22Rv1 (cell line): ENCODE data around the gene S100P.

Experiments used
- CTCF ChIP-seq: fragments of 450-650 bp; IDR thresholded peaks from 2 replicates; pipeline ENCODE4 v1.5.1; 2017; ENCODE audit warnings: mild to moderate bottlenecking
- ZFX ChIP-seq: fragments of 450-650 bp; IDR thresholded peaks from 2 replicates; pipeline ENCODE4 v1.6.1; 2017; ENCODE audit warnings: antibody characterized with exemption, borderline replicate concordance

DNA sequence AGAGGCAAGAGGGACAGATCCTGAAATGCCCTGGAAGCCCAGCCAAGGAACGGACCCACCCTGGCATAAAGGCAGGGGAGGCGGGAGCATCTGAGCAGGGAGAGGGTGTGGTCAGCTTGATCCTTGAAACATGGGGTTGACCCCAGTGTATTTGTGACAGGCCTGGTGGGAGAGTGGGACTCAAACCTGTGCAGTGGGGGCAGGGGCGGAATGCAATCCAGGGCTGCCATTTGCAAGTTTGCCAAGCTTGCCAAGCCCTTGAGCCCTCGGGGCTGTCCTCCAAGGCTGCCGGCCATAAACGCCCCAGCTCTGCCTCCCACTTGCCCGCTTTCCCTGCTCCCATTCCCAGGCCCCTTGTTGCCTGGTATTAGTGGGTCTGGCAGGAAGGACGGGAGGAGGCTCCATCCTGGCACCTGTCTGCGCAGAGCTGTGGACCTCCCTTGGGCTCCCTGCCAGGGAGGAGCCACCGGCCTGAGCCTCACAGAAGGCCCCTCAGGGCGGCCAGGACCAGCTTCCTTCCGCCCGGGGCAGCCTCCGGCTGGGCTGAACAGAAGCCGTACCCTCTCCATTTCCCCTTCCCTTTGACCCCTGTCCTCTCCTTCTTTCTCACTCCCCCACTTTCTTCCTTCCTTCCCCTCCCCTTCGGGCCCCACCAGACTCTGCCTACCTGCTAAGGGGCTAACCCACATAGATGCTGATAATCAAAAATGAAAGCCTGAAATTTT lies 661 bp downstream of the S100P start:
- TF ChIP-seq CTCF (no peak), ZFX (no peak)
